GM21825 (cell line): Measurements from ENCODE around the gene RNF223.
A peak's percentile ranks its signal among the peaks of the same experiment; 100 is the strongest.

Experiments
- ATAC-seq: cut with Tn5 transposase; IDR thresholded peaks from one replicate; pipeline ENCODE4 v1.9.1; 2021; ENCODE audit warnings: mild to moderate bottlenecking, moderate library complexity; ENCODE audit not compliant: unreplicated experiment

The RNF223 gene

GRCh38 chr1:1073743-1074587 lies at the start of gene RNF223:
RNF223 (minus strand) TSS chr1:1074306; CDS start chr1:1072566, 1,740 bp downstream.
- no peak for ATAC-seq

- ATAC-seq = no peak
These were observed 48.9 kb upstream of the RNF223 start for GRCh38 chr1:1122981-1123480.

DNA sequence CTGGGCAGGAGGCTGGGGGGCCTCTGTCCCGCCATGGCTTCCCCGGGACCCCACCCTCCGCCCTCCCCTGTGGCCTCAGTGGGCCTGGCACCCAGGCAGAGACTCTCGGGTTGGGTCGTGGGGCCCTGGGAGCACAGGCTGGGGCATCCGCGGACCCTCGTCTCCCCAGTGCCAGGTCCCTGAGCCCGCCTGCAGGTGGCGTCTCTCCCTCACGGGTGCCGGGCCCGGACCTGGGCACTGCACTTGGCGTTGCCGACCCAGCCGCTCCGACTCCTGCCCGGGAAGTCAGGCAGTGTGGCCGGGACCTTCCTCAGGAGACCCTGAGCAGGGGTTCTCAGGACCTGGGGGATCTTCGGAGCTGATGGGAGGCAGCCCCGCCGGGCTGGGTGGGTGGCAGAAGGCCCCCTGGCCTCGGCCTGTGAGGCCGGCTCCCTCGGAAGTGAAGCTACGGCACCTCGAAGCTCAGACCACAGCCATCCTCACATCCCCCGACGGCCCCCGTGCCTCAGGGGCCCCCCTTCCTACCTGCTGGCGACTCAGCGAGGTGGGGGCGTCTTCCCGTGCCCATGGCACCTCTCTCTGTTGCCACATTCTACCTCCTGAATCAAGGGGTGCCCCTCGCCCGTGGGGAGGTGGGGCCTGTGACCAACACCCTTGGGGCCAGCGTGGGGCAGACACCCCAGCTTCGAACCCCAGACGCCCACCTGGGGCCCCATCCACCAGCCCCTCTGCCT lies 48.1 kb upstream of the RNF223 start:
- ATAC-seq = peak; percentile 54

- ATAC-seq = no peak
These were observed 47.5 kb upstream of the RNF223 start for GRCh38 chr1:1121611-1122077.

DNA sequence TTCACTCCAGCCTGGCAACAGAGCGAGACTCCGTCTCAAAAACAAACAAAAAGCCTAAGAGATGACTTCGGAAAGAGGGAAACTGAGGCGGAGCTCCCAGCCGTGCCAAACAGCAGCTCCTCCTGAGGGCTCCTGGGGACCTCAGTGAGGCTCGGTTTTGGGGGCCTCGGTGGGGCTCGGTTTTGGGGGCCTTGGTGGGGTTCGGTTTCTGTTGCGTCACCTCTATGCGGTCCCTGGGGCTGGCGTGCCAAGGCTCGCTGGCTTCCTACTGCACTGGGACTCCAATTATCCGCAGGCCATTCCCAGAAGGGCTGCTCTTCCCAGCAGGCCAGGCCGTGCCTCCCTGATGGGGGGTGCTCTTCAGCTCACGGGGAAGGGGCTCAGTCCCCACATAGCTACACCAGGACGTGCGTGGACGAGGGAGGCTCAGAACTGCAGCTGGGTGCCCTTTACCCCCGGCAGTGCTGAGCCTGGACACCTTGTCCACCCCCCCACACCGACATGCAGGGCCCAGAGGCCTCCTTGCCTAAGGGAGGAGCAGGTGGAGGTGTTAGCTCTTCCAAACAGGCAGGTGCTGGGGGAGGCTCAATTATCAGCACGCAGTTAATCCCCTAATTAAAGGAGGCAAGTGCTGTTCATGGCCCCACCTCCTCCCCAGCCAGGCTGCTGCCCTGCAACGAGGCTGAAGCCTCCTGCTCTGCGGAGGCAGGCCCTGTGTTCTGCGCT lies 46.9 kb upstream of the RNF223 start:
- no peak for ATAC-seq

DNA sequence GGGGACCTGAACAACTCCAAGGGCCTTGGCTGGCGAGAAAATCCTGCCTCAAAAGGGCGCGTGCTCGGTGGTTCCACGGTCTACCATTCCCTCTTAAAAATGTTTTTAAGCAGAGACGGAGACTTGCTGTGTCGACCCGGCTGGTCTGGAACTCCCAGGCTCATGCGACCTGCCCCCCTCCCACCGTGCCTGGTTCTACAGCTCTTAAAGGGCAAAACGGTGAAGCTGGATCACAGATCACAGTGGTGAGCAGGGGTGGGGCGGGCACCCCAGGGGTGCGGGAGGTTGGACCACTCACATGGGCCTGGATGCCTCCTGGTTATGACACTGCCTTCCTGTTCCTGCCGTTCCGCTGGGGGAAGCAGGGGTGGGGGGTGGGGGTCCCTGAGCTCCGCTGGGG lies 46.0 kb upstream of the RNF223 start:
- ATAC-seq = no peak

- no peak for ATAC-seq
These were observed 45.3 kb upstream of the RNF223 start for GRCh38 chr1:1119272-1119890.

DNA sequence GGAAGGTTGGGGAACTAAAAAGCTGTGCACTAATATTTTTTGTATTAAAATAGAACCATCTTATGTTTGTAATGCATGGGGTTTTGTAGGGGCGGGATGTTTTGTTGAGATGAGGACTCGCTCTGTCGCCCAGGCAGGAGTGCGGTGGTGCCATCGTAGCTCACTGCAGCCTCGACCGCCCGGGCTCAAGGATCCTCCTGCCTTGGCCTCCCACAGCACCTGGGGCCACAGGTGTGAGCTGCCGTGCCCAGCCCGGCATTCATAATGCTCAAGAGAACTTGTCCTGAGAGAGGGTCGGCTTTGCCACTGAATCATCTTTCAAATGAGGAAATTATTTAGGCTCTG lies 44.7 kb upstream of the RNF223 start:
- ATAC-seq = no peak

DNA sequence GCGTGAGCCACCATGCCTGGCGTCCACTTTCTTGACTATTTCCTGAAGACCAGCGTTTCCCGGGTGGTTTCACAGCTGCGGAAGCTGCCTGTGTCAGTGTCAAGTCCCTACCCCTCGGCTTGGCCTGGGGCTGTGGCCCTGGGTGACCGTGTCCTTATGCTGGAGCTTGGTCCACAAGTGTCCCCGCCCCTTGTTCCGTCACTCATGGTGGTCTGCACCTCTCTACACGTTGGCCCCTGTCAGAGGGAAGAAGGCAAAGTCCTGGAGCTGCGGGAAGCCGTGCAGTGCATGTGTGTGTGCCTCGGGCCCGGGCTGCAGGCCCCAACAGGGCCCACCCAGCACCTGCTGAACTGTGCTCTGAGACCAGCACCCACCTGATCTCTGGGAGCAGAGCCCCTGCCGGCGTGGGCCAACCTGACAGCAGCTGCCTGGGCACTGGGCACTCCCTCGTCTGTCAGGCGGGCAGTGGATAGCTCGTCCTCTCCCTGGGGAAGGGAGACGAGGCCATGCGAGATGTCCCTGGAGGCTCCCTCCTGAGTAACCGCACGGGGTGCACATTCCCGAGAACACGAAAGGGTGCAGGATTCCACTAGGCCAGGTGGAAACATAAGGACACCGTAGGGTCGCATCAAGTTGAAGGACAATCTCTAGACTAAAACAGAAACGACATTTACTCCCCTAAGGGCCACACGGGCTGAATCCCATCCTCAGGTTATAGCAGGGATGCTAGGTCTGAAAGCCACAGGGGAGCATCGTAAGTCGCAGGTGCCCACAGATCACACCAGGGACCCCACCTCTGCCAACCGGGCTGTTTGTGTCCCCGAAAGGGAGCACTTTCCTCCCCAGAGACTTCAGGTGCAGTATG lies 44.1 kb upstream of the RNF223 start:
- ATAC-seq = no peak

DNA sequence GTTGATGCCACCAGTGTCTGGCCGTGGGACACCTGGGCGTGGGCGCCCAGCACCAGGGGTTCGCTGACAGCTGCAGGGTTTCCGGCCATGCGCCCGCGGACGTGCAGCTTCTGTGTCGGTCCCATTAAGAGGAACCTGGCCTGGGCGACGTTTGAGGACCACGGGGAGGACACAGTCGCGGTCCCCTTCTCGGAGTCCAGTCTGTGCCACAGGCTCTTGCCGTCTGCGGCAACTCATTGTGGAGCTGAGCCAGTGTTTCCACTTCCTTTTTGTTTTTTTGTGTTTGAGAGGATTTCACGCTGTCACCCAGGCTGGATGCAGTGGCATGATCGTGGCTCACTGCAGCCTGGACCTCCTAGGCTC lies 43.3 kb upstream of the RNF223 start:
- no peak for ATAC-seq

GRCh38 chr1:1116701-1117468 lies 42.8 kb upstream of the RNF223 start:
- no peak for ATAC-seq

GRCh38 chr1:1115786-1116700 lies 41.9 kb upstream of the RNF223 start, which contains the start of gene C1orf159:
C1orf159 (minus strand) TSS chr1:1116089; CDS start chr1:1091543, 24,546 bp downstream.
- ATAC-seq = peak; percentile 89

- ATAC-seq = no peak
These were observed 41.2 kb upstream of the RNF223 start for GRCh38 chr1:1115136-1115785.

GRCh38 chr1:1114431-1114830 lies 40.3 kb upstream of the RNF223 start:
- no peak for ATAC-seq

DNA sequence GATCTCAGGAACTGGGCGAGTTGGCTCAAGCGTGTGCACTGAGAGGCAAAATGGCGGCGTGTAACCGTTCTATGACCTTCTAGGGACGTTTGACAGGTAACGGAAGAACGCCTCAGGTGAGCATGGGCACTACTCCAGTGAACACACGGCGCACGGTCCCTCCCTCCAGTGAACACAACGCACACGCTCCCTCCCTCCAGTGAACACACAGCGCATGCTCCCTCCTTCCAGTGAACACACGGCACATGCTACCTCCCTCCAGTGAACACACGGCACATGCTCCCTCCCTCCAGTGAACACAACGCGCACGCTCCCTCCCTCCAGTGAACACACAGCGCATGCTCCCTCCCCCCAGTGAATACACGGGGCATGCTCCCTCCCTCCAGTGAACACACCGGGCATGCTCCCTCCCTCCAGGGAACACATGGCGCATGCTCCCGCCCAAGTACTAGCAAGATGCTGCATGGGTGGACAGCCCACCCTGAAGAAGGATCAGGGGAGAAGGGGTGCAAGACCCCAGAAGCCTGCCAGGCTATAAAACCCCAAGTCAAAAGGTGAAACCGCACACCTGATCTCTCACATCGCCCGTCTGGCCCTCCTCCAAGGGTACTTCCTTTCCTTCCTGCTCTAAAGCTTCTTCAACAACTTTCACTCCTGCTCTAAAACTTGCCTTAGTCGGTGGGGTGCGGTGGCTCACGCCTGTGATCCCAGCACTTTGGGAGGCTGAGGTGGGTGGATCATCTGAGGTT lies 38.3 kb upstream of the RNF223 start:
- no peak for ATAC-seq

DNA sequence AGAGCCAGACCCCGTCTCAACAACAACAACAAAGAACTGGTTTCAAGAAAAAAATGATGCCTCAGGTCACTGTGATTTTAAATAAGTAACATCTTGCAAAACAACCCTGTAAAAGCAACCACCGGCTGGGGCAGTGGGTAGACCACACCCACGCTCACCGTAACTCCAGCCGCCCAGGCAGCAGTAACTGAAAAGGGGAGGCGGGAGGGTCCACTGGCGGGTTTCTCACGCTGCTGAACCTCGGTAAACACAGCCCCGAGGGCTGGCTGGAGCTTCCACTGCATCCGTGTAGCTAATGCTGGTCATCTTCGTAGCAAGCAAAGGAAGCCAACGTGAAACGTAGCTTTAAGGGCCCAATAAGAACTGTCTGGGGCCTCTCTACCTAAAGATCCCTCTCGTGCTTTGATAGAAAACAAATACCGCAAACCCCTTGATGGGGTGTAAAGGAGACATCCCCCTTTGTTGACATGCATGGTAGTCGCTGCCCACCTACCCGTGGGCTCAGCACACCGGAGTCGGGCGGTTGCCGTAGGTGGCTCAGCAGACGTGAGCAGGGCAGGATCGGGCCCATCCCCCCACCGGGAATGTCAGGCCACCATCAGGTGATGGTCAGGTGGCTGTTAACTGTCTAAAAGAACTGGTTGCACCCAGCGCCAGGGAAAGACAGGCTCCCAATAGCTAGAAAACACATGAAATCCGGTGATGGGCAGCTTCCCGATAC lies 37.6 kb upstream of the RNF223 start:
- no peak for ATAC-seq
